ENCODE results near the gene PRAMEF4. TPM values are rescaled to one million over a fixed set of nuclear protein-coding genes. Genes with fewer than 3 reads are reported as not detected.
"Not testable (repeated sequence)": the region's sequence is repeated elsewhere in the genome, so short reads cannot be mapped to it uniquely, and the experiment has no call there.

PRAMEF4 gene
- total RNA-seq (not detected), polyA plus RNA-seq (not detected)

DNA sequence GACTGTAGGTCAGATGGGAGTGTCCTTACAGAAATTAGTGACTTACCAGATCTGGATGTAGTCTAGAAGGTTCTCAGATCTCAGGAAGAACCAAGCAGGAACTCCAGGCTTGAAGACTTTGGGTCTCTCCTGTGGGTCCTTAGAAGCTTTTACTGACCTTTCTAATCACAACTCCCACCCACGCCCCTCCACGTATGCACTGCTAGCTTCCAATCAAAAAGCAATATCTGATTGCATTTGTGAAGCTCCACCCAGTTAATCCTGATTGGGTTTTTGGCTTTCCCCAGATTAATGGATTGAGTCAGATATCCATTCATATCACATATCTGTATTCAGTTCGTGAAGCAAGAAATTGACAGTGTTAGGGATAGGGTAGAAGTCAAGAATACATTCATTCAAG, at the start of gene PRAMEF4:
PRAMEF4 (minus strand) TSS at position 101 of the 400 bp plus-strand sequence. CDS start 2,807 bp downstream, outside the sequence.
- H3K4me1 ChIP-seq; H3K9me3 ChIP-seq; H3K27ac ChIP-seq; H3K27me3 ChIP-seq; H3K4me3 ChIP-seq; H3K36me3 ChIP-seq; intact Hi-C loops (cut with DNase I); DNase-seq: not testable (repeated sequence)
- 54 to 87% methylated on average over 3 of the region's 3 CpGs for WGBS, 2 donors

DNA sequence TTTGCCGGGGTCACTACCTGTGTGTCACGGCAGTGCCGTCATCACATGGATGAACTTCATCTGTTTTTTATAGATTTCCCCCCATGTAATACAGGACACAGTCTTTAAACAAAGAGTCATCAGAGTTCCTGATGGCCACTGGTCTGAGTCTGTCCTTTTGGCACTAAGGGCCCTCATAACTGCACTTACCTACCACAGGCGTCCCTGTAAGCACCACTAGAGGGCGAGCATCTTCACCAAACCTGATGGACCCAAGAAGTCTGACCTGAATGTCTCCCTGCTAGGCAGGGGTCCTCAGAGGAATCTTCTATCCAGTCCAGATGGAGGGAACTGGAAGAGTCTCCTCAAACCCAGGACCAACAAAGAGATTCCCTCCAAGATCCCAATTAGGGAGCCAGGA, 38.4 kb upstream of the PRAMEF4 start:
- H3K4me1 ChIP-seq; H3K27ac ChIP-seq; intact Hi-C loops (cut with DNase I); H3K4me3 ChIP-seq; DNase-seq; H3K36me3 ChIP-seq; H3K27me3 ChIP-seq; H3K9me3 ChIP-seq: not testable (repeated sequence)
- 31 to 43% methylated on average over 3 of the region's 5 CpGs for WGBS, 2 donors

DNA sequence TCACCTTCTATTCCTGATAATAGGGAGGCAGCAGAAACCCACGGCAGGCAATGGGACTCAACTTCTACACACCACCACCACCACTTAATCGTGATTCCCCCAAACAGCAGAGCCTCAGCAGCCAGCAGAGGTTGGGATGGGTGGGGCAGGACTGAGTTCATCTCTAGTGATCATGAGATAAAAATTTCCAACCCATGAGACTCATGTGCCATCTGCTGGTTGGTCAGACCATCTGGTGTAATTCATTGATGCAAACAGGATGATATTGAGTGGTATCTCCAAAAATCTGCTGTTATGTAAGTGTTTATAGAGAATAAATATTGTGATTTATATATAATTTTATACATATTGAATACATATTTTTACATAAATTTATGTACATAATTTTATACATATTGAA, 35.7 kb upstream of the PRAMEF4 start:
- H3K4me3 ChIP-seq; H3K27ac ChIP-seq; intact Hi-C loops (cut with DNase I); DNase-seq; H3K4me1 ChIP-seq; H3K36me3 ChIP-seq; H3K27me3 ChIP-seq; H3K9me3 ChIP-seq: not testable (repeated sequence)
- WGBS, 2 donors = 41 to 73% methylated on average over 2 of the region's 2 CpGs

DNA sequence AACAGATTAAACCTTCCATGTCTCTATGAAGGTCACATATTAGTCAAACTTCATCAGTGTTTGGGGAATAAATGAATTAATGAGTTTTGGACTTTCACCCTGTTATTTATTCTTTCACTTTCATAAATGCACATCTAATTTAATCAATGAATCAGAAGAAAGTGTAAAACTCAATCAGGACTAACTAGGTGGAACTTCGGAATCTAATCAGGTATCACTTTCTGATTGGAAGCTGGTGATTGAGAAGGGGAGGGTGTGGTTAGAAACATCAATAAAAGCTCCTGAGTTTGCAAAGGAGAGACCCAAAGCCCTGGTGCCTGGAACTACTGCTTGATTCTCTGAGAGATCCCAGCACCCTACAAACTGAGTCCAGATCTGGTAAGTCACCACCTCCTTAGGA, 30.3 kb upstream of the PRAMEF4 start, which contains the start of gene PRAMEF7:
PRAMEF7 (plus strand) TSS at position 301 of the 400 bp plus-strand sequence. CDS start 1,083 bp downstream, outside the sequence.
- intact Hi-C loops (cut with DNase I) = not testable (repeated sequence)
- WGBS, 2 donors = no CpG with 5 or more reads among the region's 1 CpG

DNA sequence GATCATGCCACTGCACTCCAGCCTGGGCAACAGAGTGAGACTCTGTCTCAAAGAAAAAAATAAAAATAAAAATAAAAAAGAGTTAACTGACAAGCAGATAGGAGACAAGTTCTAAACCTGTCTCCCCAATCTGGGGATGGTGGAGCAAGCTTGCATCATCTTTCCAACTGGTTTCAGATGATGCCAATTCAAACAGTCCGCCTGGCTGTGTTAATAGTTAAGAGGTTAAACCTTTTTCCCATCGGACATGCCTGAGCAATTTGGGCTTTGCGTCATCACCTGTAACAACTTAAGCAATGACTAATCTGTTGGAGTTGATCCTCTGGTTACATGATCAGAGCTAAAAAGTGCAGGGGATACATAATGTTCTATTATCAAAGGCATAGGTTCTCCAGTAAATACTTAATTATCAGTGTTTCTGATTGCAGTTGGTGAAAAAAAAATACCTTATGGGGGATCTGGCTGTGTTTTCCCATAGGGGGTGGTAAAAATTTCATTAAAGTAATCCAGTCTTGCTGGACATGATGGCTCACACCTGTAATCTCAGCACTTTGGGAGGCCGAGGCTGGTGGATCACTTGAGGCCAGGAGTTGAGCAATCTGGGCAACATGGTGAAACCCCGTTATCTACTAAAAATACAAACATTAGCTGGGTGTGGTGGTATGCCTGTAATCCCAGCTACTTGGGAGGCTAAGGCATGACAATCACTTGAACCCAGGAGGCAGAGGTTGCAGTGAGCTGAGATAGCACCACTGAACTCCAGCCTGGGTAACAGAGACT, 18.0 kb upstream of the PRAMEF4 start:
- H3K4me1 ChIP-seq; H3K27me3 ChIP-seq; intact Hi-C loops (cut with DNase I); DNase-seq; H3K4me3 ChIP-seq; H3K9me3 ChIP-seq; H3K36me3 ChIP-seq; H3K27ac ChIP-seq: not testable (repeated sequence)
- 69 to 79% methylated on average over 4 of the region's 5 CpGs for WGBS, 2 donors

More for the DNA sequence above, 30.3 kb upstream of the PRAMEF4 start, which contains the start of gene PRAMEF7:
- not testable (repeated sequence) for H3K27me3 ChIP-seq, H3K4me1 ChIP-seq, H3K36me3 ChIP-seq, H3K9me3 ChIP-seq, H3K27ac ChIP-seq, H3K4me3 ChIP-seq, DNase-seq

DNA sequence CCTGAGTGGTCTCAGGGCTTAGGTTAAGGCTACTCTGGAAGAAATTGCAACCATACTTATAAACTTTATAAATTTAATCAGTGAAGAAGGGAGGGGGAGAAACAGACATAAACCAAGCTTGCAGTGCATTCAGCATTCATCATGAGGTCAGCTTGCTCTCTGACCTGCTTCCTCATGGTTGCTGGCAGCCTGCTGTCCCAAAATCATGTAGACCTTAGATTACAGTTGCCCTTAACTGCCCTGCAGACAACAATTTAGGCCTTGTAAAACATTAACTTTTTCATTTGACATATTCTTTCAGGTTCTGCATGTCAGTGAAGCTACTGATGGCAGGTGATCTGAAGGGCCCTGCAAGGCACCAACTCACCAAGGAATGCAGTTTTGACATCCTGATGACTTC, 13.2 kb upstream of the PRAMEF4 start:
- H3K4me1 ChIP-seq; intact Hi-C loops (cut with DNase I); H3K27ac ChIP-seq; H3K36me3 ChIP-seq; H3K4me3 ChIP-seq; H3K9me3 ChIP-seq; DNase-seq; H3K27me3 ChIP-seq: not testable (repeated sequence)

DNA sequence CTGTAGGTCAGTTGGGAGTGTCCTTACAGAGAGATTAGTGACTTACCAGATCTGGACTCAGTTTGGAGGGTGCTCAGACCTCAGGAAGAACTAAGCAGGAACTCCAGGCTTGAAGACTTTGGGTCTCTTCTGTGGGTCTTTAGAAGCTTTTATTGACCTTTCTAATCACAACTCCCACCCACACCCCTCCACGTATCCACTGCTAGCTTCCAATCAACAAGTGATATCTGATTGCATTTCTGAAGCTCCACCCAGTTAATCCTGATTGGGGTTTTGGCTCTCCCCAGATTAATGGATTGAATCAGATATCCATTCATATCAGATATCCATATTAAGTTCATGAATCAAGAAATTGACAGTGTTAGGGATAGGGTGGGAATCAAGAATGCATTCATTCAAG, 12.2 kb upstream of the PRAMEF4 start, which contains the start of gene PRAMEF10:
PRAMEF10 (minus strand) TSS at position 101 of the 400 bp plus-strand sequence. CDS start 2,423 bp downstream, outside the sequence.
- H3K9me3 ChIP-seq; H3K4me3 ChIP-seq; H3K4me1 ChIP-seq; intact Hi-C loops (cut with DNase I); H3K27ac ChIP-seq; H3K36me3 ChIP-seq; H3K27me3 ChIP-seq; DNase-seq: not testable (repeated sequence)
- WGBS, 2 donors = 60% methylated on average over 1 of the region's 1 CpG; no CpG with 5 or more reads in 1 of the 2 donors

DNA sequence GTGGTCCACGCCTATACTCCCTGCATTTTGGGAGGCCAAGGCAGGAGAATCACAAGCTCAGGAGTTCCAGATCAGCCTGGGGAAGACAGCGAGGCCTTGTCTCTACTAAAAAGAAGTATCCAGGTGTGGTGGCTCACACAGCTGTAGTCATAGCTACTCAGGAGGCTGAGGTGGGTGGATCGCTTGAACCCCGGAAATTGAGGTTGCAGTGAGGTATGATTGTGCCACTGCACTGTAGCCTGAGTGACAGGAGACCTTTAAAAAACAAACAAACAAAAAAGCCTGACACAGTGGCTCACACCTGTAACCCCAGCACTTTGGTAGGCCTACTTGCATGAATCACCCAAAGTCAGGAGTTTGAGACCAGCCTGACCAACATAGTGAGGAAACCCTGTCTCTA, 7.5 kb downstream of the PRAMEF4 start:
- H3K27me3 ChIP-seq; H3K36me3 ChIP-seq; H3K9me3 ChIP-seq; H3K4me1 ChIP-seq; H3K27ac ChIP-seq; intact Hi-C loops (cut with DNase I); DNase-seq; H3K4me3 ChIP-seq: not testable (repeated sequence)
- WGBS, 2 donors = 86 to 87% methylated on average over 3 of the region's 4 CpGs

DNA sequence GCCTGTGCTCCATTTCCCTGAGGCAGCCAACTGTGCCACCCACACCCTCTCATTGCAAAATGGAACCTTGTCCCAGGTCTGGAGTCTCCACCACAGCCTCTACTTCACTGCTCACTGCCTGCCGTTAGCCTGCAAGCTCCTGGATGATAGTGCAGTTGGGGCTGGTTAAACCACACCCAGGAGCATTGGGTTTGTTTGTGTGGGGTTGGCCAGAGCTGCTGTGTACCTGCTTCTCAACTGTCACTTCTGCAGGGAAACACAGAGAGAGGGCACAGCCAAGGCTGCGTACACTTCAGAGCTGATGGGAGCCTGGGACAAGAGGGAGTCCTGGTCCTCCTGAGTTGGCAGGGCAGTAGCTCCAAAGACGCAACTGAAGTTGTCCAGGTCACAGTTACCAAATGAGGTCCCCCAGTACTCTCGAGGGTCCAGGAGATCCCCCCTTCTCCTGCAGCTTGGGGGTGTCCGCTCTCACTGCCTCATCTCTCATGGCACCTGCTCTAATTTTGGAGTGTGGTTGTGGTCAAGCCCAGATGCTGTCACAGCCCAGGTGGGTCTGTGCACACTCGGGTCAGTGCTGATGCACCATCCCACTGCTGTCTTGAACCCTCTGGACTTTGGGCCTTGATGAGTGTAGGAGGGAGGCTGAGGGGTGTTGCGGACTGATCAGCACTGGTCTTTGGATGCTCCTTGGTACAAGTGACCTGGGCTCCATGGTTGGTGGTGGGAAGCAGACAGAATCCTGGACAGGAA, 22.7 kb downstream of the PRAMEF4 start:
- WGBS, 2 donors = 78 to 84% methylated on average over 5 of the region's 7 CpGs

DNA sequence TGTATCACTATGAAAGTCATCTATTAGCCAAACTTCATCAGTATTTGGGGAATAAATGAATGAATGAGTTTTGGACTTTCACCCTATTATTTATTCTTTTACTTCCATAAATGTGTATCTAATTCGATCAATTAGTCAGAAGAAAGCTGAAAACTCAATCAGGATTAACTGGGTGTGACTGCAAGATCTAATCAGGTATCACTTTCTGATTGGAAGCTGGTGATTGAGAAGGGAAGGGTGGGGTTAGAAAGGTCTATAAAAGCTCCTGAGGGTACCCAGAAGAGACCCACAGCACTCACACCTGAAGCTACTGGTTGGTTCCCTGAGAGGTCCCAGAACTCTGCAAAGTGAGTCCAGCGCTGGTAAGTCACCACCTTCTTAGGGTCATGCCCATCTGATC, 29.2 kb downstream of the PRAMEF4 start, which contains the start of gene PRAMEF2:
PRAMEF2 (plus strand) TSS at position 301 of the 400 bp plus-strand sequence. CDS start 1,924 bp downstream, outside the sequence.
- intact Hi-C loops (cut with DNase I); H3K36me3 ChIP-seq; DNase-seq; H3K4me1 ChIP-seq; H3K9me3 ChIP-seq; H3K4me3 ChIP-seq; H3K27ac ChIP-seq; H3K27me3 ChIP-seq: not testable (repeated sequence)
- 66 to 77% methylated on average over 2 of the region's 2 CpGs for WGBS, 2 donors

More for the DNA sequence above, 22.7 kb downstream of the PRAMEF4 start:
- DNase-seq; H3K36me3 ChIP-seq; H3K4me3 ChIP-seq; H3K4me1 ChIP-seq; H3K27ac ChIP-seq; H3K9me3 ChIP-seq; intact Hi-C loops (cut with DNase I); H3K27me3 ChIP-seq: not testable (repeated sequence)

All from sigmoid colon (tissue), 7 donors.